ENCODE results near the gene CASP10. TPM values are rescaled to one million over a fixed set of nuclear protein-coding genes. Genes with fewer than 3 reads are reported as not detected.
"Not testable (repeated sequence)": the region's sequence is repeated elsewhere in the genome, so short reads cannot be mapped to it uniquely, and the experiment has no call there.

Gene CASP10
- total and polyA plus RNA-seq, 2 of the 13 experiments (the other 11 are each of a cell fraction or from before 2014, with no cell fraction given) = 22.2 to 23.8 TPM

DNA sequence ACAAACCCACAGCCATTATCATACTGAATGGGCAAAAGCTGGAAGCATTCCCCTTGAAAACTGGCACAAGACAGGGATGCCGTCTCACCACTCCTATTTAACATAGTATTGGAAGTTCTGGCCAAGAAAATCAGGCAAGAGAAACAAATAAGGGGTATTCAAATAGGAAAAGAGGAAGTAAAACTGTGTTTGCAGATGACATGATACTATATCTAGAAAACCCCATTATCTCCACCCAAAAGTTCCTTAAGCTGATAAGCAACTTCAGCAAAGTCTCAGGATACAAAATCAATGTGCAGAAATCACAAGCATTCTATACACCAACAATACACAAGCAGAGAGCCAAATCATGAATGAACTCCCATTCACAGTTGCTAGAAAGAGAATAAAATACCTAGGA is 14.4 kb upstream of the CASP10 start:
- intact Hi-C loops (cut with micrococcal nuclease; ENCODE audit: unreplicated experiment); FAIRE-seq; H3K4me3 ChIP-seq (replicated peaks in 1 of 3; ENCODE audit: insufficient read depth in 1 of 3, low read depth in 2 of 3, low read length in 3 of 3); H2AFZ ChIP-seq (ENCODE audit: low read length); DNase-seq (ENCODE audit: low spot score); H3K4me2 ChIP-seq (ENCODE audit: low read depth, low read length); H3K27ac ChIP-seq (ENCODE audit: extremely low read length, insufficient read depth, low read length); H3K9ac ChIP-seq (ENCODE audit: insufficient read depth, low read depth, low read length); H3K79me2 ChIP-seq (ENCODE audit: insufficient read depth, low read length); in situ Hi-C loops (cut with HindIII; ENCODE audit: extremely low pct_ligation_motif_present, low pct_unique_long_range_greater_than_20kb); ATAC-seq; H3K9me3 ChIP-seq (ENCODE audit: low read length); CTCF ChIA-PET (ENCODE audit: low intra/inter-chr PET ratio, low total read pairs); H3K27me3 ChIP-seq (ENCODE audit: control insufficient read depth in 1 of 2, insufficient read depth in 2 of 2, low read length in 2 of 2); BruUV-seq (replicated peaks); H4K20me1 ChIP-seq (ENCODE audit: insufficient read depth, low read length); H3K4me1 ChIP-seq (ENCODE audit: insufficient read depth, low read length): not testable (repeated sequence)
- peaks cover 11 to 14% of the 10 kb centered on the region in 2 experiments for H3K36me3 ChIP-seq (replicated peaks in 1 of 2; ENCODE audit: control insufficient read depth in 1 of 2, insufficient read depth in 2 of 2, low read length in 2 of 2)
- 93% methylated on average over 1 of the region's 1 CpG for WGBS (ENCODE audit: low lambda C conversion rate)
- 0 out of 2 replicates have a peak, but pooled peaks have one; percentile 26 for TF ChIP-seq POLR2G (IDR thresholded peaks at IDR 0.05; ENCODE audit: low read depth, low read length)
- POLR2A ChIA-PET = interaction anchor here (1.1 kb wide), 1 partner anchor 10 kb away, joined by 3 read pairs; no protein-coding TSS in a partner anchor

DNA sequence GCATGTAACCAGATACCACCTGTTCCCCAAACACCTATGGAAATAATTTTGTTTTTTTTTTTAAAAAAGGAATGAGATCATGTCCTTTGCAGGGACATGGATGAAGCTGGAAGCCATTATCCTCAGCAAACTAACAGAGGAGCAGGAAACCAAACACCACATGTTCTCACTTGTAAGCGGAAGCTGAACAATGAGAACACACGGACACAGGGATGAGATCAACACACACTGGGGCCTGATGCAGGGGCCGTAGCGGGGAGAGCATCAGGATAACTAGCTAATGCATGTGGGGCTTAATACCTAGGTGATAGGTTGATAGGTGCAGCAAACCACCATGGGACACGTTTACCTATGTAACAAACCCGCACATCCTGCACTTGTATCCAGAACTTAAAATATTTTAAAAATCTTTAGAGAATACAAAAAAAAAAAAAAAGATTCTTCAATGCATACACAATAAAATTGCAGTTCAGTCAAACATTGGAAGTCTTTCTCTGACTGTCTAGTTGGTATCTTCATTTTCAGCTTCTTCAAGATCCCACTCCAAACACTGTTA is 11.6 kb upstream of the CASP10 start:
- Histone ChIP-seq H3K79me2 (ENCODE audit: insufficient read depth, low read length) (no peaks in the 10 kb centered on the region), H3K9ac (ENCODE audit: insufficient read depth, low read depth, low read length) (no peak overlapping the region), H3K27me3 (ENCODE audit: control insufficient read depth in 1 of 2, insufficient read depth in 2 of 2, low read length in 2 of 2) (no peaks in the 10 kb centered on the region), H4K20me1 (ENCODE audit: insufficient read depth, low read length) (no peaks in the 10 kb centered on the region), H3K27ac (ENCODE audit: extremely low read length, insufficient read depth, low read length) (no peak overlapping the region), H3K36me3 (replicated peaks in 1 of 2; ENCODE audit: control insufficient read depth in 1 of 2, insufficient read depth in 2 of 2, low read length in 2 of 2) (no peaks in the 10 kb centered on the region), H3K9me3 (ENCODE audit: low read length) (no peaks in the 10 kb centered on the region), H3K4me1 (ENCODE audit: insufficient read depth, low read length) (peaks cover 11% of the 10 kb centered on the region), H3K4me2 (ENCODE audit: low read depth, low read length) (no peak overlapping the region), H2AFZ (ENCODE audit: low read length) (no peak overlapping the region), H3K4me3 (replicated peaks in 1 of 3; ENCODE audit: insufficient read depth in 1 of 3, low read depth in 2 of 3, low read length in 3 of 3) (no peak overlapping the region)
- no peak for FAIRE-seq
- no peak for TF ChIP-seq ZNF432 (CRISPR knock-in tag; IDR thresholded peaks at IDR 0.05; ENCODE audit: borderline replicate concordance)
- peak; percentile 37 for TF ChIP-seq POLR2G (IDR thresholded peaks at IDR 0.05; ENCODE audit: low read depth, low read length)
- ChIA-PET CTCF (ENCODE audit: low intra/inter-chr PET ratio, low total read pairs) (no interaction called here), POLR2A (interaction anchor here (0.7 to 1.1 kb wide), 2 partner anchors 19 to 207 kb away, joined by 3 read pairs; partner anchors contain the start of gene ORC2)
- no TSS peak for BruUV-seq (replicated peaks)
- in situ Hi-C loops (cut with HindIII; ENCODE audit: extremely low pct_ligation_motif_present, low pct_unique_long_range_greater_than_20kb) = no loop called here
- DNase-seq (ENCODE audit: low spot score) = no peak
- intact Hi-C loops (cut with micrococcal nuclease; ENCODE audit: unreplicated experiment) = no loop called here
- peak; percentile 15; the same call in 1 of the 3 replicates for ATAC-seq
- WGBS (ENCODE audit: low lambda C conversion rate) = 81% methylated on average over 6 of the region's 6 CpGs

Measured in HepG2 (cell line).